NCI-H226 (cell line): ENCODE results near the gene ACACB.
A peak's percentile ranks its signal among the peaks of the same experiment; 100 is the strongest.

ENCODE experiments used
- DNase-seq: peaks from one replicate; pipeline ENCODE4 v3.0.0-alpha.2; 2015

The ACACB gene

DNA sequence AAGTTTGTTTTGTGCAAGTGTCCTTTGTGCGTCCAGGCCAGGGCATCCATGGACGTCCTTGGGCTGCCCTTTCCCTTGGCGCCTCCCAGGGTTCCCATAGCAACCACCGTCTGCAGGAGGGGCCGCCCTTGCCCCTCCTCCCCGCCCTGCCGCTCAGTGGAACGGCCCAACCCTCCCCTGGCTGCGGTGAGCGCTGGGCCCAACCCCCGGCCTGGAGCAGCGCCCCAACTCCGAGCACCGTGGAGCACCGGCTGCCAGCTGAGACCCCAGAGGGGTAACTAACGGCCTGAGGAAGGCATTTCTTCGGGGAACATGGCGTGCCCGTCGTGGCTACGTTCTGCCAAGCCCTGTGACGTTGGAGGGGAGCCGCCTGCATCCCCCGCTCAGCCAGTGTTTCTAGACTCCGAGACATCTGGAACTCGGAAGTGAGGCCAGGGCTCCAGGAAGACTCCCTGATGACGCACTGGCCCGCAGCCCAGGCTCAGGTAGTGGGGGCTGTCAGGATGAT is 5.3 kb upstream of the ACACB start:
- peak; percentile 89 for DNase-seq

DNA sequence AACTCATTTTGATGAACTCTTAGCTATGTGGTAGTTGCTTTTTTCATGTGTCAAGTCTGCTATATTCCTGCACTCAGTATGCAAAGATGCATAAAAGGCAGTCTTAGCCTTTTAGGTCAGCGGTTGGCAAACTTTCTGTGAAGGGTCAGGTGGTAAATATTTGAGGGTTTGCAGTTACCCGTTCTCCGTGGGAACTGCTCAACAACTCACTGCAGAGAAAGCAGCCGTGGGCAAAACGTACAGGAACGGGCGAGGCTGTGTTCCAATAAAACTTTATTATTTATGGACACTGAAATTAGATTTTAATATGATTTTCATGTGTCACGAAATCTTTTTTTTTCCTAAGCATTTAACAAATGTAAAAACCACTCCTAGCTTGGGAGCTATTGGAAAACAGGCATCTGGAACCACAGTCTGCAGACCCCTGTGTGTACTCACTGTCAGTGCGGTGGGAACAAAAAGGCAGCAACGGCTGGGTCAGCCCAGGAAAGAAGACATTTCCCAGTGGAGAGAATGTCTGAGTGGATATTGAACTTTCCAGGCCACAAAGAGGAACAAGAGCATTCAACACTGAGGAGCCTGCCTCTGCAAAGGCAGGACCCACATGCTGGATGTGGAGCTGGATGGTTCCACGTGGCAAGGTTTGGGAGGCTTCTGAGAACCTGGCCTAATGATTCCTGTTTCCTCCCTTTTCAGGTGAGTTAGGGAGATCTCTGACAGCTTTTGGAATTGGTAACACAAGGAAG is 3.5 kb upstream of the ACACB start:
- no peak for DNase-seq

DNA sequence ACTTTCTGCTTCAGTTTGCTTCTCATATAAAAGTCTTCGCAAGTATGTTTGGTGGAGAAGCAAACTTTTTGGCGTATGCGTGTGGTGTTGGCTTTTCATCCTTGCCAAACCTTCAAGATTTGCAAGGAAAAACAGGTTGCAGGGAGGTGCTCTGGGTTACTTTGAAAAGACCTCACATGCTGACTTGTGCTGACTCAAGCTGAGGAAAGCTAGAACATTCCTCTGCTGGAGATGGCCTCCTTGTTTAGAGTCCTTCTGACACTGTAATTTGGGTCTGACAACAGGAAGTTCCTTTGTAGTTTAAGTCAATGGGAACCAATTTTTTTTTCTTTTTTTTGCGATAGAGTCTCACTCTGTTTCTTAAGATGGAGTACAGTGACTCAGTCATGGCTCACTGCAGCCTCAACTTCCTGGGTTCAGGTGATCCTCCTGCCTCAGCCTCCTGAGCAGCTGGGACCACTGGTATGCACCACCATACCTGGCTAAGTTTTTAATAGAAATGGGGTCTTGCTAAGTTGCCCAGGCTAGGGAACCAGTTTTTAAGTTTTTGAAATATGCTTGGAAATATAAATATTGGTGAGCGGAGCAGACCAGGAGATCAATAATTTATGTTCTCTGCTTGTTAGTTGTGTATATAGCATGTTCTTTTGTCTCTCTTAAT is 2.6 kb upstream of the ACACB start:
- no peak for DNase-seq

DNA sequence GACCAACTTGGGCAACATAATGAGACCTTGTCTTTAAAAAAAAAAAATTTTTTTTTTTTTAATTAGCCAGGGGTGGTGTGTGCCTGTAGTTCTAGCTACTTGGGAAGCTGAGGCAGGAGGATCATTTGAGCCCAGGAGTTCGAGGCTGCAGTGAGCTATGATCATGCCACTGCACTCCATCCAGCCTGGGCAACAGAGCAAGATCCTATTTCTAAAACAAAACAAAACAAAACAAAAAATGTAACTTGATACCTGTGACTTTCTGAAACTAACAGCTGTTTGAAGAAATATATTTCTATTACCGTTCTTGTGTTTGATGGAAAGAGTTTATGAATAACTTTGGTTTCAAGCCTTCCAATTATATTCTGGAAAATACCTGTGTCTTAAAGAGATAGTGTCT is 1.7 kb upstream of the ACACB start:
- no peak for DNase-seq

DNA sequence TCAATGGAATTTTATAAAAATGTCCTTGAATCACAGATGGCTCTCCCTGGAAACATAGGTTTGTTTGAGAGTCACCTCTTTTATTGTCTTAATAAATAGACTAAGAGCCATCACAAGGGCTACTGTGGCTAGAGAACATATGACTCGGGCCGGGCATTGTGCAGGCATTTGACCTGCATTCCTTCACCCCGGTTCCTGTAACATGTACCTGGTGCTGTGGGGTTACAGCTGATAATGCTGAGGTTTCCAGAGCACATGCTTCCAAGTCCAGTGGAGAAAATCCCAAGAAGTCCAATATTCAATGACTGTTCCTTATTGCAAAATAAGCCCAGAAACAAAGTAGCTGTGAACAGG is 1.0 kb upstream of the ACACB start:
- no peak for DNase-seq

DNA sequence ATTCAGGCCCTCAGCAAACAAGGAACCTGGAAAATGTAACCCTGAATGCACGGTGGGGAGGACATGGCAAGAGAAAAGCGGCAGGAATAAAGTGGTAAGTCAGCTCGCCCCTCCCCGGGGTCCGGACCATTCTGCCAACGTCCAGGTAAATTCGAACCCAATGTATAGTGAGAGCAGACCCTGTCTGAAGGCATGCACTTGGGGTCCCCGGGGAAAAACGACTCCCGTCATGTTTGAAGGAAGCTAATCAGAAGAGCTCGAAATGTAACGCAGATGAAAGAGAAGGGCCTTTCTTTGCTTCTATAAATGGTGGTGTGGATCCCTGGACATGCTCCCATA is 193 bp downstream of the ACACB start:
- DNase-seq, result no peak

DNA sequence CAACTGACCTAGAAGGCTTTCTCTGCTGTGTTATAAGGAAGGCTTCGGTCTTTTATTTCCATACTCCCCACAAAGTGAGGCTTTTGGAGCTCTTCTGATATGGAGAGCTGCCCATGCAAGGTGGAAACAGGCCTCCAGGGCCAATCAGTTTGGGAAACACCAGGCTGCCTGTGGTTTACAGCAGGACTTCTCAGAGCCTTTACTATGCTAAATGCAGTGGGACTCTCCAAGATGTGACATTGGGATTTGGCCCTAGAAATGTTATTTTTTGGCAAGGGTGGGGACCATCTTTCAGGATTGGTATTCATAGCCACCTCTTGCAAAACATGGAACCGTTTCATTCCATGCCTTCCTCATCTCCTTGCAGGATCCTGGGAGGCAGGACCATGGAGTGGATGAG is 3.7 kb downstream of the ACACB start:
- DNase-seq, result no peak

DNA sequence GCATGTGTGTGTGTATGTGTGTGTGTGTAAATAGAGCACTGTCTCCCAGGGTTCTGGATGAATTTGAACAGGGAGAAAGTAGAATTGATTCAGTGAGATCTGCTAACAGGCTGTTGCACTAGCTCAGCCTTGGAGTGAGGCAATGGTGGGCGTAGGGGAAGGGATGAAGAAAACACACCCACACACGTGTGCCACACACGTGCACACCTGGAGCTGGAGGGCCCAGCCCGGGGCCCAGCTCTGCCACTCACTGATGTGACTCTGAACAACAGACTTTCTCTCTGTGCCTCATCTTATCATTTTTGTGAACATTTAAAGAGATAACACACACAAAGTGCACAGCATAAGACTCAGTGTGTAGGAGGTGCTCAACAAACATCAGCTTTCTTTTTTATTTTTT is 4.2 kb downstream of the ACACB start:
- DNase-seq, result no peak

DNA sequence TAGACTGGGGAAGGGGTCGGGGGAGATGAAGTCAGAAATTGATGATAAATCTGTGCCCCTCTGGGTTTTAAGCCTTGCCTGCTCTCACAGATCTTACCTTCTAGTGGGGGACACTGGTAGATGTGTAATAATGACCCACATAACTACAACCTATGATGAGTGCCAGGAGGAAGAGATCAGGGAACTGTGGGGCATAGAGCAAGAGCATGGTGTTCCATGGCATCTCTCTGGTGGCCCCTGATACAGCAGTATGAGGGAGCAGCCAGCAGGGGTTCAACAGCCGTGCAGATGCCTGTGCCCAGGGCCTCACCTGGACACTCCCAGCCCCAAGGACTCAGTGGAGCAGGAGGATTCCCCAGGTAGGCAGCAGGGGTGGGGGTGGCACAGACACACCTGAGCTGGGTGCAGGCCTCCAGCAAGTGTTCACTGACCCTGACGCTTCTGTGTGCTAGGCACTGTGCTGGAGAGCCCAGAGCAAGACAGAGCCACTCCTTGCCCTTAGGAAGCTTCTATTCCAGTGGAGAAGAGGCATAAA is 5.0 kb downstream of the ACACB start:
- no peak for DNase-seq

DNA sequence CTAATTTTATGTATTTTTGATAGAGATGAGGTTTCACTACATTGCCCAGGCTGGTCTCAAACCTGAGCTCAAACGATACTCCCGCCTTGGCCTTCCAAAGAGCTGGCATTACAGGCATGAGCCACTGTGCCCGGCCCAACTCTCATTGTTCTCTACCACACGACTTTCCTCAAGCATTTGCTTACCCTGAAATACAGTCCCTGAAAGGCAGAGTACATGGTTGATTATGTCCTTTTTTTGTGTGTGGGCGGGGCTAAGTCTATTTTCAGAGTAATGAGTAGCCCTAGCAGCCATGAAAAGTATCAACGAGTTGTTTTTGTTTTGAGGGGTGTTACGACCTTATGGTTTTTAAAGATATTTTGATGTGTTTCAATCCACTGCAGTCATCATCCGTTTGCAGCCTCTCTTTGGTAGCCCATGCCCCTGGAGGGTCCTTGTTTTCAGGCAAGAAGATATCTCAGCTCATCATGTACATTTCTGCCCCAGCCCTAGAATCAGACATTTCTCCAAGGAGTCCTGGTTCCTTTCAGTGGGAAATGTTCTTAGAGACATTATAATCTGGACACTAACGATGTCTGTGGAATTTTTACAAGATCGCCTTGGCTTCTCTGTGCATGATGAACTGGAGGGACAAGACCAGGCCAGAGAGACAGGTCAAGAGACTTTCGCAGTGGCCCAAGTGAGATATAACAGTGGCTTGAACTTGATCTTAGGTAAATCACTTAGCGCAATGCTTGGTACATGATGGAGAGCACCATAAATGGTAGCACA is 8.7 kb downstream of the ACACB start:
- no peak for DNase-seq

DNA sequence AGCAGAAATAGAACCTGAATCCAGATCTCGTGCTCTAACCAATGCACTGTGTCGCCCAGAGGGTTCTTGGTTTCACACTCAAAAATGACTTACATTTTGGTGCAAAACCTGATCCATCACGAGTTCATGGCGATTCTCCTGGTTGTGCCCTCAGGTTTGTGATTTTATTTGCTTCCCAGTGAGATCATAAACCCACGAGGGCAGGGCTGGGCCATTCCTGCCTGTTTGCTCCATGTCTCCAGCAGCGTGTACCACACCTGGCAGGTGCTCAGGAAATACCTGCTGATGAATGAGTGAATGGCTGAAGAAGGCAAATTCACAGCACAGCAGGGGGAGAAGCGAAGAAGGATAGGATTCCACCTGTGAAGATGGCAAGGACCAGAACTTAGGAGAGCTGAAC is 9.4 kb downstream of the ACACB start:
- DNase-seq, result no peak

DNA sequence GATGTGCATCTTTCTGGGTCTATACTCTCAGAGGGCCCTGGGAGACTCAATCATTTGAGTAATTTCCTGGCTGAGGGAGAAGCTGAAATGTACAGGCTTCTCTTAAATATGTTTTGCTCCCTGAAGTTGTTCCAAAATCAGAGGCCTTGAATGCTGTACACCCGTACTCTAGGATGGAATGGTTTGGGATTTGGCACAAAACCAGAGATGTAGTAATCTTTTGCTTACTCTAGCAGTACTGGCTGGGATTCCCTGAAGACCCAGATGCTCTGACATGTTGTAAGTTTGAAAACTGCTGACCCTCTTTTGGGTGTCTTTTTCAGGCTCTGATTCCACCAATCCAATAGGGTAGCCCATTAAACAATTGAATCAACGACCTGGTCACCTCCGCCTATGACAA is 10.4 kb downstream of the ACACB start:
- DNase-seq, result no peak

DNA sequence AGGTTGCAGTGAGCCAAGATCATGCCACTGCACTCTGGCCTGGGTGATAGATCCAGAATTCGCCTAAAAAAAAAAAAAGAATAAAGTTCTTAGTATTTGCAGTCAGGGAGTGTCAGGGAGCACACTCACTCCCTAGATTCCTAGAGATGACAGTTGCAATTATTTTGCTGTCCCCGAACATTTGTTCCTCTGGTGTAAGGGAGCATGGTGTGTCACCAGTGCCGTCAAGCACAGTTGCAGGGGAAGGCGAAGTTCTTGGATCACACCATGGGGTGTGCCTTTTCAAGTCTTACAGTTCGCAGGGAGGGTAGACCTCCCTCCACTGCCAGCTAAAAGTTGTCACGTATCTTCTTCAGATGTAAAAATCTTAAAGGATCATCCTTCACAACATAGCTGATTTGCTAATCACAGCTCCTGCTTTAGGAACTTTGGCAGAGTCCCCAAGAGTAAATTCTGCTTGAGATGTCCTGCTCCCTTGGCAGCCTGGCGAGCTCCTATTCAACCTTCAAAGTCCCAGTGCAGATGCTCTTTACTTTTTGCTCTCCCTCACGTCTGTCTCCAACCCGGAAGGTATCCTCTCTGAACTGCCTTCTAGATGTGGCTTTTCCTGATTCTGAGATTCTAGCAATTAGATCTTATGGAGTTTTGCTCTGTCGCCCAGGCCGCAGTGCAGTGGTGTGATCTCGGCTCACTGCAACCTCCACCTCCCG is 11.3 kb downstream of the ACACB start:
- DNase-seq, result no peak

DNA sequence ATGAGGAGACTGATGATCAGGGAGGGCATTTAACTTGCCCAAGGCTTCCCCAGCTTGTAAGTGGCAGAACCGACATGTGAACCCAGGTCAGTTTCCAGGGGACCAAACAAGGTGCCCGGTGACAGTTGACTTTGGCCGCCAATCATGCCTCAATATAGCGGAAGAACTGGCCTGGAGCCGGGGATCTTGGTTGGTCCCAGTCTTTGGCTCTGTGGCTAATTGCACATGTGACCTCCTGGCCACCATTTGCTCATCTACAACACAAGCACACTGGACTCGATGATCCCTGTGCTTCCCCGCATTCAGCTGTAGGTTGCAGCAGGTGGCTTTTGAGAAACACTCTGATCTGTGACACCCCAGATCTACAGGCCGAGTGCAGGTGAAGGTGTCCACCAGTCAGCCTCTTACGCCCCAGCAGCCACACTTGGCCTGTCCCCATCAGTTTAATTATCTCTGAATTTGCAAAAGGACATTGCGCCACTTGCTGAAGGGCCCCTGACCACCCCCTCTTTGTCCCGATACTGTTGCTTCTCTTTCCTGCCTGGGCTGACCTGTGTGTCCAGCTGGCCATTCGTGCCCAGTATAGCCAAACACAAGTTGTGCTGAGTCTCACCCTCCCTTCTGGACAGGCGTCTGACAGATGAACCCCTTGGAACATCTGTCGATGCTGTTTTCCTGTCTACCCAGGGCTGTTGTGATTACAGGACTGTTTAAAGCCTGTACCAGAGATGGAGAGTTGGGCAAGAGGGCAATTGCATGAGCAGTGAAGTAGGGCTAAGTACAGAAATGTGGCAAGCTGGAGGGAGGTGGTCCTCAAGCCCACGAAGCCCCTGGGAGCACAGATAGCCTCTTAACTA is 14.1 kb downstream of the ACACB start:
- DNase-seq, result no peak

DNA sequence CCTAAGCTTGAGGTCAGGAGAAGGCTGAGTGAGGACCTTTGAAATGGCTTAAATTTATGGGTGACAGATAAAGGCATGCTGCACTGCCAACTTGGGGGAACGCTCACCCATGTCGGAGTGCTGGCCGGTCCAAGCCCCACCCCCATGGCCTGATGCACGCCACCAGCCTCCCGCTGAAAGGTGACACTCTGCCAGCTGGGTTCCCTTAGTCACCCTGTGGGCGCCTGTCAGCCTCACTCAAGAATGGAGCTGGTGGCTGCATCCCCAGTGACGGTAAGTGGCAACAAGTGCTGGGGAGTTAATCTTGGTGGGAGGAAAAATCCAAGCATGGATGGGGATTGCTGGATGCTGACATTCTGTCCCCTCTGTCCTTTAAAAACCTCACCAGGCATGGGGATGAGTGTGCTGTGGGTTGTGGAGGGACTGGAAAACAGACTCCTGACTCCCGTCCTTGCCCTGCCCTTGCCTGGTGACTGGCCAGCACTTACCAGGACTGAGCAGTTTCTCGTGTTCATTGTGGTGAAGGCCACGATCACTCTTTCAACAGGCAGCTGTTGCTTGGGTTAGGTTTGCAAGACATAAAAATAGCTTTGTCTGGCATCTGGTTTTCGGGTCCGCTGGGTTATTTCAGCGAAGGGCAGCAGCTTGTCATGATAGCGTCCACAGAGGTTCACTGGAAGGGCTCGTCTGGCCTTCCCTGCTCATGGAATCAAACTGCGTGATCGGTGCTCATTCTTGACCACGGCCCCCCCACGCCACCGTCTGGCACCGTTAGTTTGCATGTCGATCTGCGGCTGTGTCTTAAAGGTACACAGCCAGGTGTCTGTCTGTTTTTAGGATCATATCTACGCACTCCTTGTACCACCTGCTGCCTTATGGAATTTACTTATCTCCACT is 15.0 kb downstream of the ACACB start:
- DNase-seq, result no peak

DNA sequence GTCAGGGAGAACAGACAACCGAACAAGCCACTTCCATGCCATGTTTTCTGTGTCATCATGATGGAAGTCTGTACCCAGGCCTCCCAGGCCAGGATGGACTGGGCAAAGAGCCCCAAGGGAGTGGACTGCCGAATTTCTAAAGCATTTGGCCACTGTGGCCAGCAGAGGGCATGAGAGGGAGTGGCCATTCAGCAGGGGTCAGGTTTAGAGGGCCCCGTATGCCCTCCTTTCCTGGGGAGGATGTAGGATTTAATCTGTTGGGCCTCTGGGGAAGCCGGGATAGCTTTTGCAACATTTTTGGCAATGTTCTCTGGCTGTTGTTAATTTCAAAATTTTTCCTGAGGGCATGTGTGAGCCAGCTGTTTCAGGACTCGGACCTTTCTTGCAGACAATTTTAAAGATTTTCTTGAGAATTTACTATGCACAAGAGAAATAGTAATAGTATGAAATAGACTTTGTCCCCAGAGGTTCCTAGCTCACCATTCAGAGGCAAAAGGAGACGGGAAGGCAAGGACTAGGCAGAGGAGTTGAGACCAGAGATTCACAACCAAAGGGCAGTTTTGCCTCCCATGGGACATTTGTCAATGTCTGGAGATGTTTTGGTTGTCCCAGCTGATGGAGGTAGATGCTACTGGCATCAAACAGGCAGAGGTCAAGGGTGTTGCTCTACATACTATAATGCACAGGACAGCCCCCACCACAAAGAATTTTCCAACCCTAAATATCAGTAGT is 18.0 kb downstream of the ACACB start:
- DNase-seq, result peak; percentile 44

DNA sequence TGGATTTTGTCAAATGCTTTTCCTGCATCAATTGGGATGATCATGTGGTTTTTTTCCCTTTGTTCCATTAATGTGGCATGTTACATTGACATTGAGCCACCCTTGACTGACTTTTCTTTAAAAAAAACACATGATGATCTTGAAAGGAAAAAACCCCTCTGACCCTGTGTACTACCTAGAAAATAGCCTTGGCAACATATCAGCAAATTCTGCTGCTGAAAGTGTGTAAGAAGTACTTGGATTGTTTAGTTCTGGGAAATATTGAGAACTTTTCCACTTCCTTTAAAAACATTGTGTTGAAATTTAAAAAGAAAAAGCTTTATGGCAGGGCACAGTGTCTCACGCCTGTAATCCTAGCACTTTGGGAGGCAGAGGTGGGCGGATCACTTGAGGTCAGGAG is 20.7 kb downstream of the ACACB start:
- DNase-seq, result no peak

DNA sequence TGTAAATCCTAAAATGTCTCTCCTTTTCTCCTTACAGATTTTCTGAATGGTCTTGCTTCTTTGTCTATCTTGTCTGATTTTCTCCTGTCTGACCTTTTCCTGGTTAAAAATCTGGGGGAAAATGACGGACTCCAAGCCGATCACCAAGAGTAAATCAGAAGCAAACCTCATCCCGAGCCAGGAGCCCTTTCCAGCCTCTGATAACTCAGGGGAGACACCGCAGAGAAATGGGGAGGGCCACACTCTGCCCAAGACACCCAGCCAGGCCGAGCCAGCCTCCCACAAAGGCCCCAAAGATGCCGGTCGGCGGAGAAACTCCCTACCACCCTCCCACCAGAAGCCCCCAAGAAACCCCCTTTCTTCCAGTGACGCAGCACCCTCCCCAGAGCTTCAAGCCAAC is 23.0 kb downstream of the ACACB start:
- DNase-seq, result no peak

DNA sequence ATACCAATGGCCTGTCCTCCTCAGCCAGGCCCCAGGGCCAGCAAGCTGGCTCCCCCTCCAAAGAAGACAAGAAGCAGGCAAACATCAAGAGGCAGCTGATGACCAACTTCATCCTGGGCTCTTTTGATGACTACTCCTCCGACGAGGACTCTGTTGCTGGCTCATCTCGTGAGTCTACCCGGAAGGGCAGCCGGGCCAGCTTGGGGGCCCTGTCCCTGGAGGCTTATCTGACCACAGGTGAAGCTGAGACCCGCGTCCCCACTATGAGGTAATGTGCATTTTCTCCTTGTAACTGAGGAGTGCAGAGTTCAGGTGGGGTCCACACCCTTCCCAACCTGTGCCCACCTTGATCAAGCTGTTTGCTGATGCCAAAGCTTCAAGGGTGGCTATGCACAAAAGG is 23.4 kb downstream of the ACACB start:
- no peak for DNase-seq

DNA sequence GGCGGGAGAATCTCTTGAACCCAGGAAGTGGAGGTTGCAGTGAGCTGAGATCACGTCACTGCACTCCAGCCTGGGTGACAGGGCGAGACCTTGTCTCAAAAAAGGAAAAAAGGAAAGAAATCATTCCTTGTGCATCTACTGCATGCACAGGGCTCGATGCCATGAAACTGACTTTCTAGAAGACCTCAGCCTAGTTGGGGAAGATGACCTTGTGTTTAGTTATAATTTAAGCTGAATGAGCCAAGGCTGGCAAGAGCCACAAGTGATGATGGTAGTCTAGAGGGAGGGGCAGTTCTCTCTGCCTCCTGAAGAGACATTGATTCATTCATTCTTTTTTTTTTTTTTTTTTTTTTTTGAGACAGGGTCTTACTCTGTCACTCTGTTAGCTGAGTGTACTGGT is 24.2 kb downstream of the ACACB start:
- no peak for DNase-seq
